HG03196 (cell line): ENCODE data around the gene PRSS3.
"Not testable (repeated sequence)": the region's sequence is repeated elsewhere in the genome, so short reads cannot be mapped to it uniquely, and the experiment has no call there.

ENCODE experiments used
- ATAC-seq: cut with Tn5 transposase; IDR thresholded peaks from one replicate; pipeline ENCODE4 v1.9.1; 2021; ENCODE audit not compliant: unreplicated experiment

PRSS3 gene

GRCh38 chr9:33795281-33795680 lies at the start of gene PRSS3:
TSS of gene PRSS3 (plus strand) at chr9:33795561. CDS start at chr9:33795574, 13 bp downstream.
- ATAC-seq: no peak

- ATAC-seq: no peak
These were observed 46.6 kb upstream of the PRSS3 start for GRCh38 chr9:33748633-33749304.

GRCh38 chr9:33749305-33749654 lies 46.1 kb upstream of the PRSS3 start:
- ATAC-seq: not testable (repeated sequence)

- ATAC-seq: no peak
These were observed 45.0 kb upstream of the PRSS3 start for GRCh38 chr9:33750307-33750838.

GRCh38 chr9:33750839-33751339 lies 44.5 kb upstream of the PRSS3 start:
- ATAC-seq: no peak

GRCh38 chr9:33751536-33752129 lies 43.7 kb upstream of the PRSS3 start:
- ATAC-seq: no peak

GRCh38 chr9:33752130-33752637 lies 43.2 kb upstream of the PRSS3 start:
- no peak for ATAC-seq

- not testable (repeated sequence) for ATAC-seq
These were observed 42.6 kb upstream of the PRSS3 start for GRCh38 chr9:33752789-33753188.

- not testable (repeated sequence) for ATAC-seq
These were observed 35.7 kb upstream of the PRSS3 start for GRCh38 chr9:33759648-33760047.

GRCh38 chr9:33762343-33762742 lies 33.0 kb upstream of the PRSS3 start:
- ATAC-seq: no peak

- not testable (repeated sequence) for ATAC-seq
These were observed 31.7 kb upstream of the PRSS3 start for GRCh38 chr9:33763709-33764108.

GRCh38 chr9:33765411-33765810 lies 29.9 kb upstream of the PRSS3 start:
- no peak for ATAC-seq

- not testable (repeated sequence) for ATAC-seq
These were observed 25.0 kb upstream of the PRSS3 start for GRCh38 chr9:33770156-33770880.

GRCh38 chr9:33773135-33773534 lies 22.2 kb upstream of the PRSS3 start:
- ATAC-seq: not testable (repeated sequence)

GRCh38 chr9:33774074-33774659 lies 21.2 kb upstream of the PRSS3 start:
- ATAC-seq: not testable (repeated sequence)

- no peak for ATAC-seq
These were observed 18.8 kb upstream of the PRSS3 start for GRCh38 chr9:33776578-33776977.

GRCh38 chr9:33778700-33779351 lies 16.5 kb upstream of the PRSS3 start:
- ATAC-seq: peak; percentile 67

- no peak for ATAC-seq
These were observed 15.1 kb upstream of the PRSS3 start for GRCh38 chr9:33780276-33780675.

- ATAC-seq: no peak
These were observed 13.6 kb upstream of the PRSS3 start for GRCh38 chr9:33781736-33782135.

GRCh38 chr9:33782395-33783152 lies 12.8 kb upstream of the PRSS3 start:
- no peak for ATAC-seq
